Esophagus (tissue), 2 donors: ENCODE data around the gene PRF1. TPM values are rescaled to one million over a fixed set of nuclear protein-coding genes. Genes with fewer than 3 reads are reported as not detected.
"Not testable (repeated sequence)": the region's sequence is repeated elsewhere in the genome, so short reads cannot be mapped to it uniquely, and the experiment has no call there.

Experiments used
- H3K27ac ChIP-seq, 2 donors: one replicate each; pipeline ENCODE4 v1.5.1; 2013; ENCODE audit warnings: low read depth in 2 of 2, mild to moderate bottlenecking in 2 of 2, inconsistent platforms in 1 of 2, low read length in 1 of 2, moderate library complexity in 1 of 2
- H3K27me3 ChIP-seq, 2 donors: one replicate each; pipeline ENCODE4 v1.6.1; 2013; ENCODE audit warnings: low read length in 2 of 2, control low read depth in 1 of 2, mild to moderate bottlenecking in 1 of 2; ENCODE audit not compliant: insufficient read depth in 2 of 2, control insufficient read depth in 1 of 2
- H3K36me3 ChIP-seq, 2 donors: one replicate each; pipeline ENCODE4 v1.6.1; 2013; ENCODE audit warnings: low read length in 1 of 2; ENCODE audit not compliant: control insufficient read depth in 2 of 2, insufficient read depth in 2 of 2
- H3K4me1 ChIP-seq, 2 donors: one replicate each; pipeline ENCODE4 v1.6.1; 2013; ENCODE audit warnings: low read length in 1 of 2; ENCODE audit not compliant: control insufficient read depth in 2 of 2, insufficient read depth in 2 of 2
- H3K4me3 ChIP-seq, 2 donors: one replicate each; pipeline ENCODE4 v1.5.1; 2013; ENCODE audit warnings: low read length in 2 of 2, mild to moderate bottlenecking in 2 of 2, low read depth in 1 of 2, moderate library complexity in 1 of 2
- H3K9me3 ChIP-seq, 2 donors: one replicate each; pipeline ENCODE4 v1.6.1; 2013; ENCODE audit warnings: mild to moderate bottlenecking in 2 of 2, low read depth in 1 of 2, low read length in 1 of 2, moderate library complexity in 1 of 2; ENCODE audit not compliant: control insufficient read depth in 2 of 2, insufficient read depth in 1 of 2
- WGBS, 2 donors: extraction: QIAGEN DNeasy Blood & Tissue Kit; methylation state at CpG; one replicate each; pipeline ENCODE4 v1.1.7; 2013; 5-methylcytosine and 5-hydroxymethylcytosine counted together
- polyA plus RNA-seq, 2 donors: library from polyadenylated mRNA; stranded (reverse); fragments of 200-250 nt; gene quantifications; one replicate each; pipeline ENCODE4 v1.2.3, GENCODE V29; 2013
- donor health status: healthy with polysubstance abuse.
- donor health status: Bipolar disorder and iron deficiency.

Gene PRF1
- polyA plus RNA-seq, 2 donors, result 0.71 to 1.8 TPM

- WGBS, 2 donors, result 86 to 91% methylated on average over 11 of the region's 11 CpGs
Observed at GRCh38 chr10:70584366-70584765, 18.2 kb downstream of the PRF1 start.

GRCh38 chr10:70583669-70584037 lies 18.9 kb downstream of the PRF1 start:
- H3K36me3 ChIP-seq, result no peaks in the 10 kb centered on the region
- peaks cover 0 to 3% of the 10 kb centered on the region in 2 donors for H3K27me3 ChIP-seq
- H3K9me3 ChIP-seq, result no peaks in the 10 kb centered on the region
- H3K4me3 ChIP-seq, result no peak overlapping the region
- H3K4me1 ChIP-seq, result no peaks in the 10 kb centered on the region
- no peak overlapping the region for H3K27ac ChIP-seq
- WGBS, 2 donors, result 65 to 71% methylated on average over 2 of the region's 2 CpGs

More at GRCh38 chr10:70584366-70584765, 18.2 kb downstream of the PRF1 start:
- Histone ChIP-seq H3K4me3 (no peak overlapping the region), H3K27me3 (peaks cover 0 to 3% of the 10 kb centered on the region in 2 donors), H3K36me3 (no peaks in the 10 kb centered on the region), H3K27ac (no peak overlapping the region), H3K4me1 (no peaks in the 10 kb centered on the region), H3K9me3 (no peaks in the 10 kb centered on the region)

GRCh38 chr10:70582793-70583668 lies 19.5 kb downstream of the PRF1 start:
- no peak overlapping the region for H3K4me3 ChIP-seq
- peaks cover 0 to 3% of the 10 kb centered on the region in 2 donors for H3K27me3 ChIP-seq
- WGBS, 2 donors, result 82 to 86% methylated on average over 19 of the region's 19 CpGs
- H3K27ac ChIP-seq, result no peak overlapping the region
- no peaks in the 10 kb centered on the region for H3K9me3 ChIP-seq
- no peaks in the 10 kb centered on the region for H3K36me3 ChIP-seq
- H3K4me1 ChIP-seq, result no peaks in the 10 kb centered on the region

- WGBS, 2 donors, result 97 to 98% methylated on average over 5 of the region's 5 CpGs
- H3K27me3 ChIP-seq, H3K27ac ChIP-seq, H3K4me1 ChIP-seq, H3K36me3 ChIP-seq, H3K4me3 ChIP-seq, H3K9me3 ChIP-seq: not testable (repeated sequence)
Observed at GRCh38 chr10:70581176-70581575, 21.4 kb downstream of the PRF1 start.

GRCh38 chr10:70579234-70580002 lies 23.1 kb downstream of the PRF1 start:
- Histone ChIP-seq H3K36me3 (no peaks in the 10 kb centered on the region), H3K27ac (no peak overlapping the region), H3K9me3 (no peaks in the 10 kb centered on the region), H3K27me3 (no peaks in the 10 kb centered on the region), H3K4me1 (peaks cover 0 to 13% of the 10 kb centered on the region in 2 donors), H3K4me3 (no peak overlapping the region)
- 78% methylated on average over 3 of the region's 3 CpGs for WGBS, 2 donors

- no peaks in the 10 kb centered on the region for H3K27me3 ChIP-seq
- no peaks in the 10 kb centered on the region for H3K9me3 ChIP-seq
- H3K27ac ChIP-seq, result no peak overlapping the region
- no peaks in the 10 kb centered on the region for H3K36me3 ChIP-seq
- WGBS, 2 donors, result 44 to 49% methylated on average over 7 of the region's 7 CpGs
- H3K4me1 ChIP-seq, result peaks cover 0 to 13% of the 10 kb centered on the region in 2 donors
- no peak overlapping the region for H3K4me3 ChIP-seq
Observed at GRCh38 chr10:70578371-70578947, 24.1 kb downstream of the PRF1 start.

- no peaks in the 10 kb centered on the region for H3K27me3 ChIP-seq
- H3K36me3 ChIP-seq, result no peaks in the 10 kb centered on the region
- WGBS, 2 donors, result 75 to 93% methylated on average over 2 of the region's 2 CpGs
- H3K9me3 ChIP-seq, result no peaks in the 10 kb centered on the region
- peaks cover 0 to 16% of the 10 kb centered on the region in 2 donors for H3K4me1 ChIP-seq
- no peak overlapping the region for H3K27ac ChIP-seq
- no peak overlapping the region for H3K4me3 ChIP-seq
Observed at GRCh38 chr10:70576803-70577517, 25.6 kb downstream of the PRF1 start.

- Histone ChIP-seq H3K9me3 (no peaks in the 10 kb centered on the region), H3K27ac (no peak overlapping the region), H3K4me3 (no peak overlapping the region), H3K27me3 (no peaks in the 10 kb centered on the region), H3K4me1 (peaks cover 0 to 16% of the 10 kb centered on the region in 2 donors), H3K36me3 (no peaks in the 10 kb centered on the region)
- WGBS, 2 donors, result 29 to 35% methylated on average over 12 of the region's 12 CpGs
Observed at GRCh38 chr10:70575874-70576802, 26.4 kb downstream of the PRF1 start.
